ENCODE results near the gene PSPH.

GRCh38 chr7:56026538-56026937, 24.7 kb downstream of the PSPH start:
- TF ChIP-seq, protein P1, sequence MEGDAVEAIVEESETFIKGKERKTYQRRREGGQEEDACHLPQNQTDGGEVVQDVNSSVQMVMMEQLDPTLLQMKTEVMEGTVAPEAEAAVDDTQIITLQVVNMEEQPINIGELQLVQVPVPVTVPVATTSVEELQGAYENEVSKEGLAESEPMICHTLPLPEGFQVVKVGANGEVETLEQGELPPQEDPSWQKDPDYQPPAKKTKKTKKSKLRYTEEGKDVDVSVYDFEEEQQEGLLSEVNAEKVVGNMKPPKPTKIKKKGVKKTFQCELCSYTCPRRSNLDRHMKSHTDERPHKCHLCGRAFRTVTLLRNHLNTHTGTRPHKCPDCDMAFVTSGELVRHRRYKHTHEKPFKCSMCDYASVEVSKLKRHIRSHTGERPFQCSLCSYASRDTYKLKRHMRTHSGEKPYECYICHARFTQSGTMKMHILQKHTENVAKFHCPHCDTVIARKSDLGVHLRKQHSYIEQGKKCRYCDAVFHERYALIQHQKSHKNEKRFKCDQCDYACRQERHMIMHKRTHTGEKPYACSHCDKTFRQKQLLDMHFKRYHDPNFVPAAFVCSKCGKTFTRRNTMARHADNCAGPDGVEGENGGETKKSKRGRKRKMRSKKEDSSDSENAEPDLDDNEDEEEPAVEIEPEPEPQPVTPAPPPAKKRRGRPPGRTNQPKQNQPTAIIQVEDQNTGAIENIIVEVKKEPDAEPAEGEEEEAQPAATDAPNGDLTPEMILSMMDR (conservative IDR thresholded peaks at IDR 0.05), result no peak
- TF ChIP-seq EZH2 (IDR thresholded peaks at IDR 0.05; ENCODE audit: low read depth), result no peak
